ENCODE results near the gene NOSIP.

NOSIP gene

GRCh38 chr19:49599378-49600295, 19.3 kb upstream of the NOSIP start:
- Mint-ChIP-seq H3K9me3 (no peaks in the 10 kb centered on the region), H3K36me3 (peaks cover 42% of the 10 kb centered on the region)

DNA sequence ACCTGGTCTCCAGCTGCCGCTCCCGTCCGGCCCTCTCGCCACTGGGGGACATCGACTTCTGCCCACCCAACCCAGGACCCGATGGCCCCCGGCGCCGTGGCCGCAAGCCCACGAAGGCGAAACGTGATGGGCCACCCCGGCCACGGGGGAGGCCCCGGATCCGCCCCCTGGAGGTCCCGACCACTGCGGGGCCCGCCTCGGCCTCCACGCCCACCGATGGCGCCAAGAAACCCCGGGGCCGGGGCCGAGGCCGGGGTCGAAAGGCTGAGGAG, 17.3 kb upstream of the NOSIP start:
- ATAC-seq: no peak
- H3K27ac Mint-ChIP-seq: no peak overlapping the region
- H3K4me3 Mint-ChIP-seq: no peak overlapping the region
- H3K4me1 Mint-ChIP-seq: peaks cover 30% of the 10 kb centered on the region
- H3K27me3 Mint-ChIP-seq: no peaks in the 10 kb centered on the region
- no peaks in the 10 kb centered on the region for H3K9me3 Mint-ChIP-seq
- H3K36me3 Mint-ChIP-seq: peaks cover 42% of the 10 kb centered on the region

More at GRCh38 chr19:49599378-49600295, 19.3 kb upstream of the NOSIP start:
- H3K4me1 Mint-ChIP-seq: peaks cover 10% of the 10 kb centered on the region
- H3K27me3 Mint-ChIP-seq: no peaks in the 10 kb centered on the region
- no peak for ATAC-seq
- H3K4me3 Mint-ChIP-seq: no peak overlapping the region
- peak overlapping the region; percentile 2 for H3K27ac Mint-ChIP-seq

DNA sequence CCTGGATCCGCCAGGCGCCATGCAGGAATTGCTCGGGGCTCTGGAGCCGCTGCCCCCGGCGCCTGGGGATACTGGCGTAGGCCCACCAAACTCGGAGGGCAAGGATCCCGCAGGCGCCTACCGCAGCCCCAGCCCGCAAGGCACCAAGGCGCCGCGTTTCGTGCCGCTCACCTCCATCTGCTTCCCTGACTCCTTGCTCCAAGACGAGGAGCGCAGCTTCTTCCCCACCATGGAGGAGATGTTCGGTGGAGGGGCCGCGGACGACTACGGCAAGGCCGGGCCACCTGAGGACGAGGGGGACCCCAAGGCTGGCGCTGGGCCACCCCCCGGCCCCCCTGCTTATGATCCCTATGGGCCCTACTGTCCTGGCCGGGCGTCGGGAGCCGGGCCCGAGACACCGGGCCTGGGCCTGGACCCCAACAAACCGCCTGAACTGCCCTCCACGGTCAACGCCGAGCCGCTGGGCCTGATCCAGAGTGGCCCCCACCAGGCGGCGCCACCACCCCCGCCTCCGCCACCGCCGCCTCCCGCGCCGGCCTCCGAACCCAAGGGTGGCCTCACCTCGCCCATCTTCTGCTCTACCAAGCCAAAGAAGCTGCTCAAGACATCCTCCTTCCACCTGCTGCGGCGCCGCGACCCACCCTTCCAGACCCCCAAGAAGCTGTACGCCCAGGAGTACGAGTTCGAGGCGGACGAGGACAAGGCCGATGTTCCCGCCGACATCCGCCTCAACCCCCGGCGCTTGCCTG, 16.8 kb upstream of the NOSIP start:
- H3K36me3 Mint-ChIP-seq: peaks cover 42% of the 10 kb centered on the region
- no peak overlapping the region for H3K27ac Mint-ChIP-seq
- no peak for ATAC-seq
- H3K27me3 Mint-ChIP-seq: no peaks in the 10 kb centered on the region
- no peaks in the 10 kb centered on the region for H3K9me3 Mint-ChIP-seq
- H3K4me3 Mint-ChIP-seq: no peak overlapping the region
- peaks cover 35% of the 10 kb centered on the region for H3K4me1 Mint-ChIP-seq

DNA sequence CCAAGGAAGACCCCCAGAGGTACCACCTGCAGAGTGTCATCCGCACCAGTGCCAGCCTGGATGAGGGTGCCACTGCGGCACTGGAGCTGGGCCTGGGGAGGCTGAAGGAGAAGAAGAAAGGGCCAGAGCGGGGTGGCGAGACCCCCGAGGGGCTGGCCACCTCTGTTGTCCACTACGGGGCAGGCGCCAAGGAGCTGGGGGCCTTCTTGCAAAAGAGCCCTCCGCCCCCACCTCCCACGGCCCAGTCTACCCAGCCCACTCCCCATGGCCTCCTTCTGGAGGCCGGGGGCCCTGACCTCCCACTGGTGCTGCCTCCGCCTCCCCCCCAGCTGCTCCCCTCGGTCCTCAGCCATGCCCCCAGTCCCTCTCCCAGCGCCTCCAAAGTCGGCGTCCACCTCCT, 16.1 kb upstream of the NOSIP start:
- H3K4me1 Mint-ChIP-seq: peaks cover 37% of the 10 kb centered on the region
- no peak for ATAC-seq
- no peak overlapping the region for H3K4me3 Mint-ChIP-seq
- H3K9me3 Mint-ChIP-seq: no peaks in the 10 kb centered on the region
- no peak overlapping the region for H3K27ac Mint-ChIP-seq
- peaks cover 42% of the 10 kb centered on the region for H3K36me3 Mint-ChIP-seq
- no peaks in the 10 kb centered on the region for H3K27me3 Mint-ChIP-seq

DNA sequence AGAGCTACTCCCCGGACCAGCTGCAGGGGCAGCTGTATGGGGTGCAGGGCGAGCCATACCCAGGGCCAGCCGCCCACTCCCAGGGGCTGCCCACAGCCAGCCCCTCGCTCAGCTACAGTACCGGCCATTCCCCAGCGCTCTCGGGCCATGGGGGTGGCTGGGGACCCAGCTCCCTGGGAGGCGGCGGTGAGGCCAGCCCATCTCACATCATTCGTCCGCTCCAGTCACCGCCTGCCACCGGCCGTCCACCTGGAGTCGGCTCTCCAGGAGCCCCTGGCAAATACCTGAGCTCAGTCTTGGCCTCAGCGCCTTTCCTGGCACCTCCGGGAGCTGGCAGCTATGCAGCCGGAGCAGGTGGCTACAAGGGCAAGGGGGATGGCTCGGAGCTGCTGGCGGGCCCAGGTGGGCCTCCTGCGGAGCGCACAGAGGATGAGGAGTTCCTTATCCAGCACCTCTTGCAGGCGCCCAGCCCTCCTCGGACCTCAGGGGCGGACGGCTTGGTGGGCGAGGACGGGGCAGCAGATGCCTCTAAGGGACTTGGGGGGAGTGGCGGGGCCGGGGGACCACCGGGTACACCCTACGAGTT, 15.6 kb upstream of the NOSIP start:
- Mint-ChIP-seq H3K27me3 (no peaks in the 10 kb centered on the region), H3K9me3 (no peaks in the 10 kb centered on the region), H3K4me3 (no peak overlapping the region), H3K36me3 (peaks cover 38% of the 10 kb centered on the region), H3K27ac (no peak overlapping the region), H3K4me1 (peaks cover 37% of the 10 kb centered on the region)
- ATAC-seq: no peak

- H3K27me3 Mint-ChIP-seq: no peaks in the 10 kb centered on the region
These were observed 14.8 kb upstream of the NOSIP start for GRCh38 chr19:49594993-49595818.

GRCh38 chr19:49594157-49594992, 14.0 kb upstream of the NOSIP start:
- peak overlapping the region; percentile 89 for H3K27ac Mint-ChIP-seq
- peaks cover 27% of the 10 kb centered on the region for H3K36me3 Mint-ChIP-seq

More at GRCh38 chr19:49594993-49595818, 14.8 kb upstream of the NOSIP start:
- Mint-ChIP-seq H3K36me3 (peaks cover 32% of the 10 kb centered on the region), H3K4me3 (no peak overlapping the region), H3K27ac (peak overlapping the region; percentile 89), H3K4me1 (peaks cover 35% of the 10 kb centered on the region), H3K9me3 (no peaks in the 10 kb centered on the region)
- no peak for ATAC-seq

DNA sequence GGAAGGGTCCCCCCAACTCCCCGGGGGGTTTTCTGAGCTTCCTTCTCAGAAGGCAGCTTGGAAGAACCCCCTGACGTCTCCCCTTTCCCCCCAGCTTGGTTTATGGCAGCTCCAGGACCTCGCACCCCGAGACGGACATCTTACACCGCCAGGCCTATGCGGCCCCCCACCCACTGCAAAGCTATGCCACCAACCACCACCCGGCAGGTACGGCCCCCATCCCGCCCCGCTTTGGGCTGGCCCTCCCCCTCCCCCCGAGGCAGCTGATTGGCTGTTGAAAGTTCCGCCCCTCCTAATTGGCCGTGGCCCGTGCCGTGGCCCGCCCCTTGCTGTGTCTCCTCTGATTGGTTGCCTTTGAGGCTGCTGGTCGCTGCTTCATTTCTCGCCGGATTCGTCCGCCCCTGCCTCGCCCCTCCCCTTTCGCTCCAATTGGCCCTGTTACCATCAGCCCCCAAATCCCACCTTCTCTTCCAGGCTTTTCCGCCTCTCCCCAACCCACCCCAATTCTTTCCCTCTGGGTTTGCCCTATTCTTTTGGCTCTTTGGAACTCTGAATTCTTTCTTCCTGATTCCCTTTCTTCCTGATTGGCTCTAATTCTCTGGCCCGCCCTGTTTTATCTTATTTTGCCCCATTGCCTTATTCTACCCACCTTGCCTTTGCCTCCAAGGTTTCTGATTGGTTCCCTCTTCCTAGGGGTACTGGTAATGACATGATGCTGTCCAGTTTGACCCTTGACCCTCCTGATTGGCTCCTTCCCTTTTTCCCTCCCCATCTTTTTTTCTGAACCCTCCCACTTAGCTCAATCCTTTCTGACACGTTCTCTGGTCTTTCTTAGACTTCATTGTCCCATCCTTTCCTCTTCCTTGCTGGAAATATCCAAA, 13.1 kb upstream of the NOSIP start:
- no peaks in the 10 kb centered on the region for H3K9me3 Mint-ChIP-seq
- H3K4me1 Mint-ChIP-seq: peaks cover 36% of the 10 kb centered on the region
- no peaks in the 10 kb centered on the region for H3K27me3 Mint-ChIP-seq
- H3K4me3 Mint-ChIP-seq: peak overlapping the region; percentile 73
- peak; percentile 66 for ATAC-seq
- H3K27ac Mint-ChIP-seq: peak overlapping the region; percentile 89
- H3K36me3 Mint-ChIP-seq: peaks cover 27% of the 10 kb centered on the region

More at GRCh38 chr19:49594157-49594992, 14.0 kb upstream of the NOSIP start:
- Mint-ChIP-seq H3K9me3 (no peaks in the 10 kb centered on the region), H3K27me3 (no peaks in the 10 kb centered on the region), H3K4me1 (peaks cover 30% of the 10 kb centered on the region), H3K4me3 (peak overlapping the region; percentile 73)
- no peak for ATAC-seq

DNA sequence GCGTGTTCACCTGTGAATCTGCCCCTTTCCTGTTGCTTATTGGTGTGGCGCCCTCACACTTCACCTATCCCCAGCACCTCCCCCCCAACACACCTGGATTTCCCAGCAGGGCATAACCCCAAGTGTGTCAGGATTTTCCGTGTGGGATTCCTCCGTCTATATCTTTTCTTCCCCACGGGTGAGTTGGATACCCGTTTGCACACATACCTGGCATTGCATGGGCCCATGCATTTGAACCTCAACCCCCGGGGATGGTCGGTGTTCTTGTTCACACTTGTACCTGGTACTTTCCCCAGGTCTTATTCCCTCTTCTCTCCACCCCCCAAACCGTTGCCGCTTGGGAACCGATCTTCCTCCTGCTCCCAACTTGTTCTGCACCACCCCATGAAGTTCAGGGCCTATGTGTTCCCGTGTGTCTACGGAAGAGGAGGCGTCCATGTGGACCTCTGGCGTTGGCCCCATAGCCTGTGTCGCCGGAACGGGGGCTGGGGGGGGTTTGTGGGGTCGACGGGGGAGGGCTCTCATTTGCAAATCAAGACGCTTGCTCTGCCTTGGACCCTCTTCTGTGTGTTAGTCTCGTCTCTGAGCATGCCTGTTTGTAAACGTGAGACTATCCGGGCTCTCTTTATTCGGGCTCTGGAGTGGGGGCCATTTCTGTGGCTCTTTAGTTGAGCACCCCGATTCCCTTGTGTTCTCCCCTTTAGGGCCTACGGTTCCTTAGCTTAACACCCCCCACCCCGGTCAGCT, 12.3 kb upstream of the NOSIP start:
- Mint-ChIP-seq H3K36me3 (peaks cover 26% of the 10 kb centered on the region), H3K4me1 (peaks cover 36% of the 10 kb centered on the region), H3K27me3 (no peaks in the 10 kb centered on the region), H3K4me3 (peak overlapping the region; percentile 73), H3K9me3 (no peaks in the 10 kb centered on the region), H3K27ac (peak overlapping the region; percentile 89)
- ATAC-seq: no peak

- Mint-ChIP-seq H3K36me3 (peaks cover 21% of the 10 kb centered on the region), H3K4me1 (peaks cover 36% of the 10 kb centered on the region), H3K4me3 (peak overlapping the region; percentile 73), H3K9me3 (no peaks in the 10 kb centered on the region), H3K27ac (peak overlapping the region; percentile 89), H3K27me3 (no peaks in the 10 kb centered on the region)
- ATAC-seq: no peak
These were observed 11.6 kb upstream of the NOSIP start for GRCh38 chr19:49591731-49592485.

GRCh38 chr19:49590971-49591730, 10.8 kb upstream of the NOSIP start, which contains the start of gene PRR12:
PRR12 (plus strand) TSS chr19:49591182; CDS start chr19:49591655, 473 bp downstream.
- Mint-ChIP-seq H3K27ac (peak within 1 kb of the TSS; percentile 89), H3K36me3 (peaks cover 19% of the 10 kb centered on the region), H3K9me3 (no peaks in the 10 kb centered on the region), H3K27me3 (no peaks in the 10 kb centered on the region), H3K4me1 (peaks cover 36% of the 10 kb centered on the region), H3K4me3 (peak within 1 kb of the TSS; percentile 73)
- peak; percentile 52 for ATAC-seq
